ENCODE data around the gene TMEM98. TPM values are rescaled to one million over a fixed set of nuclear protein-coding genes. Genes with fewer than 3 reads are reported as not detected.

The TMEM98 gene
- total and polyA plus RNA-seq, 4 donors = 39.3 to 91.4 (median 60.9) TPM

- 87 to 88% methylated on average over 4 of the region's 4 CpGs for WGBS, 2 donors
Observed at GRCh38 chr17:32894245-32894644, 33.7 kb upstream of the TMEM98 start.

GRCh38 chr17:32896647-32897258, 31.2 kb upstream of the TMEM98 start:
- Histone ChIP-seq H3K27me3 (ENCODE audit: control insufficient read depth in 1 of 2, insufficient read depth in 2 of 2, low read length in 1 of 2) (no peaks in the 10 kb centered on the region), H3K4me1 (ENCODE audit: control insufficient read depth in 1 of 2, insufficient read depth in 2 of 2, low read length in 2 of 2) (peaks cover 0 to 5% of the 10 kb centered on the region in 2 donors), H3K4me3 (ENCODE audit: low read length in 2 of 2) (no peak overlapping the region), H3K27ac (ENCODE audit: low read depth in 1 of 2, low read length in 2 of 2) (no peak overlapping the region), H3K9me3 (ENCODE audit: control insufficient read depth, low read length) (no peaks in the 10 kb centered on the region), H3K36me3 (ENCODE audit: control insufficient read depth in 1 of 2, insufficient read depth in 2 of 2, low read length in 1 of 2) (no peaks in the 10 kb centered on the region)
- DNase-seq (no peak), ATAC-seq (ENCODE audit: low FRiP score) (no peak)
- 80 to 88% methylated on average over 2 of the region's 2 CpGs for WGBS, 2 donors
- intact Hi-C loops (cut with DNase I) = no loop called here

More at GRCh38 chr17:32894245-32894644, 33.7 kb upstream of the TMEM98 start:
- ATAC-seq (ENCODE audit: low FRiP score) (no peak), DNase-seq (no peak)
- Histone ChIP-seq H3K27me3 (ENCODE audit: control insufficient read depth in 1 of 2, insufficient read depth in 2 of 2, low read length in 1 of 2) (no peaks in the 10 kb centered on the region), H3K36me3 (ENCODE audit: control insufficient read depth in 1 of 2, insufficient read depth in 2 of 2, low read length in 1 of 2) (no peaks in the 10 kb centered on the region), H3K9me3 (ENCODE audit: control insufficient read depth, low read length) (no peaks in the 10 kb centered on the region), H3K27ac (ENCODE audit: low read depth in 1 of 2, low read length in 2 of 2) (no peak overlapping the region), H3K4me1 (ENCODE audit: control insufficient read depth in 1 of 2, insufficient read depth in 2 of 2, low read length in 2 of 2) (peaks cover 0 to 5% of the 10 kb centered on the region in 2 donors), H3K4me3 (ENCODE audit: low read length in 2 of 2) (no peak overlapping the region)
- intact Hi-C loops (cut with DNase I) = no loop called here

GRCh38 chr17:32899236-32900013, 28.5 kb upstream of the TMEM98 start:
- H3K9me3 ChIP-seq (ENCODE audit: control insufficient read depth, low read length) = no peaks in the 10 kb centered on the region
- no peak overlapping the region for H3K27ac ChIP-seq (ENCODE audit: low read depth in 1 of 2, low read length in 2 of 2)
- DNase-seq (no peak), ATAC-seq (ENCODE audit: low FRiP score) (no peak)
- 11 to 20% methylated on average over 2 of the region's 2 CpGs for WGBS, 2 donors
- no peak overlapping the region for H3K4me3 ChIP-seq (ENCODE audit: low read length in 2 of 2)
- no peaks in the 10 kb centered on the region for H3K36me3 ChIP-seq (ENCODE audit: control insufficient read depth in 1 of 2, insufficient read depth in 2 of 2, low read length in 1 of 2)
- H3K4me1 ChIP-seq (ENCODE audit: control insufficient read depth in 1 of 2, insufficient read depth in 2 of 2, low read length in 2 of 2) = peaks cover 0 to 5% of the 10 kb centered on the region in 2 donors
- intact Hi-C loops (cut with DNase I) = no loop called here
- H3K27me3 ChIP-seq (ENCODE audit: control insufficient read depth in 1 of 2, insufficient read depth in 2 of 2, low read length in 1 of 2) = no peaks in the 10 kb centered on the region

GRCh38 chr17:32901743-32902142, 26.2 kb upstream of the TMEM98 start:
- no peaks in the 10 kb centered on the region for H3K36me3 ChIP-seq (ENCODE audit: control insufficient read depth in 1 of 2, insufficient read depth in 2 of 2, low read length in 1 of 2)
- H3K4me3 ChIP-seq (ENCODE audit: low read length in 2 of 2) = no peak overlapping the region
- no peaks in the 10 kb centered on the region for H3K9me3 ChIP-seq (ENCODE audit: control insufficient read depth, low read length)
- no peak for DNase-seq
- WGBS, 2 donors = 96 to 98% methylated on average over 4 of the region's 4 CpGs
- no peak overlapping the region for H3K27ac ChIP-seq (ENCODE audit: low read depth in 1 of 2, low read length in 2 of 2)
- ATAC-seq (ENCODE audit: low FRiP score) = no peak
- H3K27me3 ChIP-seq (ENCODE audit: control insufficient read depth in 1 of 2, insufficient read depth in 2 of 2, low read length in 1 of 2) = no peaks in the 10 kb centered on the region
- intact Hi-C loops (cut with DNase I) = no loop called here
- peaks cover 0 to 5% of the 10 kb centered on the region in 2 donors for H3K4me1 ChIP-seq (ENCODE audit: control insufficient read depth in 1 of 2, insufficient read depth in 2 of 2, low read length in 2 of 2)

GRCh38 chr17:32903774-32904673, 23.9 kb upstream of the TMEM98 start:
- Histone ChIP-seq H3K9me3 (ENCODE audit: control insufficient read depth, low read length) (no peaks in the 10 kb centered on the region), H3K27ac (ENCODE audit: low read depth in 1 of 2, low read length in 2 of 2) (no peak overlapping the region), H3K4me1 (ENCODE audit: control insufficient read depth in 1 of 2, insufficient read depth in 2 of 2, low read length in 2 of 2) (no peaks in the 10 kb centered on the region), H3K36me3 (ENCODE audit: control insufficient read depth in 1 of 2, insufficient read depth in 2 of 2, low read length in 1 of 2) (no peaks in the 10 kb centered on the region), H3K4me3 (ENCODE audit: low read length in 2 of 2) (no peak overlapping the region), H3K27me3 (ENCODE audit: control insufficient read depth in 1 of 2, insufficient read depth in 2 of 2, low read length in 1 of 2) (no peaks in the 10 kb centered on the region)
- 87% methylated on average over 5 of the region's 5 CpGs for WGBS, 2 donors
- ATAC-seq (ENCODE audit: low FRiP score) = no peak
- intact Hi-C loops (cut with DNase I) = no loop called here
- no peak for DNase-seq

GRCh38 chr17:32904891-32905290, 23.1 kb upstream of the TMEM98 start:
- 91 to 95% methylated on average over 3 of the region's 3 CpGs for WGBS, 2 donors
- Histone ChIP-seq H3K4me3 (ENCODE audit: low read length in 2 of 2) (no peak overlapping the region), H3K27me3 (ENCODE audit: control insufficient read depth in 1 of 2, insufficient read depth in 2 of 2, low read length in 1 of 2) (no peaks in the 10 kb centered on the region), H3K9me3 (ENCODE audit: control insufficient read depth, low read length) (no peaks in the 10 kb centered on the region), H3K27ac (ENCODE audit: low read depth in 1 of 2, low read length in 2 of 2) (no peak overlapping the region), H3K36me3 (ENCODE audit: control insufficient read depth in 1 of 2, insufficient read depth in 2 of 2, low read length in 1 of 2) (no peaks in the 10 kb centered on the region), H3K4me1 (ENCODE audit: control insufficient read depth in 1 of 2, insufficient read depth in 2 of 2, low read length in 2 of 2) (no peaks in the 10 kb centered on the region)
- ATAC-seq (ENCODE audit: low FRiP score) = no peak
- intact Hi-C loops (cut with DNase I) = loop anchor here in 1 of 2 donors (5.0 kb wide), 1 partner anchor 123 kb away; no protein-coding TSS in a partner anchor
- DNase-seq = no peak

GRCh38 chr17:32907583-32907982, 20.4 kb upstream of the TMEM98 start:
- H3K4me1 ChIP-seq (ENCODE audit: control insufficient read depth in 1 of 2, insufficient read depth in 2 of 2, low read length in 2 of 2) = no peaks in the 10 kb centered on the region
- whole genome bisulfite sequencing, 2 donors = 84 to 88% methylated on average over 6 of the region's 6 CpGs
- DNase-seq (no peak), ATAC-seq (ENCODE audit: low FRiP score) (no peak)
- no peaks in the 10 kb centered on the region for H3K36me3 ChIP-seq (ENCODE audit: control insufficient read depth in 1 of 2, insufficient read depth in 2 of 2, low read length in 1 of 2)
- no peaks in the 10 kb centered on the region for H3K27me3 ChIP-seq (ENCODE audit: control insufficient read depth in 1 of 2, insufficient read depth in 2 of 2, low read length in 1 of 2)
- H3K4me3 ChIP-seq (ENCODE audit: low read length in 2 of 2) = no peak overlapping the region
- intact Hi-C loops (cut with DNase I) = loop anchor here in 1 of 2 donors (5.0 kb wide), 1 partner anchor 125 kb away; no protein-coding TSS in a partner anchor
- no peaks in the 10 kb centered on the region for H3K9me3 ChIP-seq (ENCODE audit: control insufficient read depth, low read length)
- H3K27ac ChIP-seq (ENCODE audit: low read depth in 1 of 2, low read length in 2 of 2) = no peak overlapping the region

- H3K27ac ChIP-seq (ENCODE audit: low read depth in 1 of 2, low read length in 2 of 2) = no peak overlapping the region
- no peaks in the 10 kb centered on the region for H3K36me3 ChIP-seq (ENCODE audit: control insufficient read depth in 1 of 2, insufficient read depth in 2 of 2, low read length in 1 of 2)
- H3K4me3 ChIP-seq (ENCODE audit: low read length in 2 of 2) = no peak overlapping the region
- ATAC-seq (ENCODE audit: low FRiP score) = peak; percentile 85
- H3K4me1 ChIP-seq (ENCODE audit: control insufficient read depth in 1 of 2, insufficient read depth in 2 of 2, low read length in 2 of 2) = no peaks in the 10 kb centered on the region
- H3K27me3 ChIP-seq (ENCODE audit: control insufficient read depth in 1 of 2, insufficient read depth in 2 of 2, low read length in 1 of 2) = no peaks in the 10 kb centered on the region
- intact Hi-C loops (cut with DNase I) = loop anchor here (2.0 to 10.0 kb wide), 4 partner anchors 31 to 425 kb away; partner anchors contain the start of gene CDK5R1 (in 1 of the 2)
- DNase-seq = peak in 1 of 2 donors; percentile 76
- 1 to 2% methylated on average over 4 of the region's 4 CpGs for WGBS, 2 donors
- H3K9me3 ChIP-seq (ENCODE audit: control insufficient read depth, low read length) = no peaks in the 10 kb centered on the region
Observed at GRCh38 chr17:32909787-32910369, 18.1 kb upstream of the TMEM98 start.

Data from aorta (tissue), 5 donors.